Measurements from ENCODE around the gene PRELID3B. TPM values are rescaled to one million over a fixed set of nuclear protein-coding genes. Genes with fewer than 3 reads are reported as not detected.

The PRELID3B gene
- total and polyA plus RNA-seq, 2 of the 13 experiments (the other 11 are each of a cell fraction or from before 2014, with no cell fraction given), result 23.3 to 42.6 TPM

DNA sequence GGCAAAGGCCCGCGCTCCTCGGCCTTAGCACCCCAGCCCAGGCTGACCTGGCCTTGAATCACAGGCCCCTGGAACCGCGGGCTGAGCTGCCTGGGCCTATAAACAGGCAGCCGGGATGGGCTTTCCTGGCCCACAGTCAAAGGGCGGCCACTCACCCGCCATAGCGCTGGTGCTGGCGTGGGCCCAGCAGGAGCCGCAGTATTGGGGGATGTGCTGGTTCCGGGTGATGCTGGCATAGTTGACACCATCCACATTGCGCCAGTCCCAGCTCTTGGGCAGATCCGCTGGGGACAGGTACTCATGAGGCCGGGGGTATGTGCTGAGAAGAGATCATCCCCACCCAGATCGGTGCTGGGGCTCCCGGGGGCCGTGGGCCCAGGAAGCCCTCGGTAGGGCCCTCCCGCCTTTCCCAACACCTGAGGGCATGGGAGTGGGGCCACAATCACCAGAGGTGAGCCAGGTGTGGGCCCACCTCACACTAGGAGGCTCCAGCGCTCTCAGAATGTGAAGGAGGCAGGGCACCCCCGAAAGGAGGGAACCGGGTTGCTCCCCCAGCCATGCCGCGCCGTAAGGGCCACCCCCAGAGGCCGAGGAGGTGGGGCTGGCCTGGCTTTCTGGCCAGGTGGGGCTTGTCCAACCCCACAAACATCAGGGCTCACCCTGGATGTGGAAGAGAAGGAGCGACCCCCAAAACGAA is 36.3 kb downstream of the PRELID3B start (continued):
- TF ChIP-seq, protein P1, sequence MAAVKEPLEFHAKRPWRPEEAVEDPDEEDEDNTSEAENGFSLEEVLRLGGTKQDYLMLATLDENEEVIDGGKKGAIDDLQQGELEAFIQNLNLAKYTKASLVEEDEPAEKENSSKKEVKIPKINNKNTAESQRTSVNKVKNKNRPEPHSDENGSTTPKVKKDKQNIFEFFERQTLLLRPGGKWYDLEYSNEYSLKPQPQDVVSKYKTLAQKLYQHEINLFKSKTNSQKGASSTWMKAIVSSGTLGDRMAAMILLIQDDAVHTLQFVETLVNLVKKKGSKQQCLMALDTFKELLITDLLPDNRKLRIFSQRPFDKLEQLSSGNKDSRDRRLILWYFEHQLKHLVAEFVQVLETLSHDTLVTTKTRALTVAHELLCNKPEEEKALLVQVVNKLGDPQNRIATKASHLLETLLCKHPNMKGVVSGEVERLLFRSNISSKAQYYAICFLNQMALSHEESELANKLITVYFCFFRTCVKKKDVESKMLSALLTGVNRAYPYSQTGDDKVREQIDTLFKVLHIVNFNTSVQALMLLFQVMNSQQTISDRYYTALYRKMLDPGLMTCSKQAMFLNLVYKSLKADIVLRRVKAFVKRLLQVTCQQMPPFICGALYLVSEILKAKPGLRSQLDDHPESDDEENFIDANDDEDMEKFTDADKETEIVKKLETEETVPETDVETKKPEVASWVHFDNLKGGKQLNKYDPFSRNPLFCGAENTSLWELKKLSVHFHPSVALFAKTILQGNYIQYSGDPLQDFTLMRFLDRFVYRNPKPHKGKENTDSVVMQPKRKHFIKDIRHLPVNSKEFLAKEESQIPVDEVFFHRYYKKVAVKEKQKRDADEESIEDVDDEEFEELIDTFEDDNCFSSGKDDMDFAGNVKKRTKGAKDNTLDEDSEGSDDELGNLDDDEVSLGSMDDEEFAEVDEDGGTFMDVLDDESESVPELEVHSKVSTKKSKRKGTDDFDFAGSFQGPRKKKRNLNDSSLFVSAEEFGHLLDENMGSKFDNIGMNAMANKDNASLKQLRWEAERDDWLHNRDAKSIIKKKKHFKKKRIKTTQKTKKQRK (IDR thresholded peaks at IDR 0.05; ENCODE audit: low read length), result no peak
- TF ChIP-seq RBAK (CRISPR knock-in tag; IDR thresholded peaks at IDR 0.05) (no peak), ZNF777 (CRISPR knock-in tag; IDR thresholded peaks at IDR 0.05) (no peak), ZNF569 (CRISPR knock-in tag; IDR thresholded peaks at IDR 0.05; ENCODE audit: borderline replicate concordance) (no peak), ELF4 (CRISPR knock-in tag; IDR thresholded peaks at IDR 0.05; ENCODE audit: borderline replicate concordance) (no peak), PHF5A (CRISPR knock-in tag; IDR thresholded peaks at IDR 0.05; ENCODE audit: low read depth, unreplicated experiment) (no peak), HNRNPL (IDR thresholded peaks at IDR 0.05; ENCODE audit: low read depth, low read length) (no peak; the same call in 1 of the 2 replicates), NR3C1 (CRISPR knock-in tag; IDR thresholded peaks at IDR 0.05) (no peak), ZMYM3 (CRISPR knock-in tag; IDR thresholded peaks at IDR 0.05) (0 out of 2 replicates have a peak, but pooled peaks have one; percentile 40), GTF2F1 (IDR thresholded peaks at IDR 0.05; ENCODE audit: low read length) (no peak), ZNF382 (CRISPR knock-in tag; IDR thresholded peaks at IDR 0.05; ENCODE audit: borderline replicate concordance) (no peak), BRCA1 (CRISPR knock-in tag; IDR thresholded peaks at IDR 0.05) (0 out of 2 replicates have a peak, but pooled peaks have one; percentile 11), ZFP1 (CRISPR knock-in tag; IDR thresholded peaks at IDR 0.05) (no peak), NFE2L1 (CRISPR knock-in tag; IDR thresholded peaks at IDR 0.05; ENCODE audit: borderline replicate concordance) (no peak), SMARCE1 (IDR thresholded peaks at IDR 0.05; ENCODE audit: borderline replicate concordance) (no peak), RELA (CRISPR knock-in tag; IDR thresholded peaks at IDR 0.05) (no peak), ZNF3 (CRISPR knock-in tag; IDR thresholded peaks at IDR 0.05) (no peak), MAFG (CRISPR knock-in tag; IDR thresholded peaks at IDR 0.05) (no peak), ZNF232 (CRISPR knock-in tag; IDR thresholded peaks at IDR 0.05; ENCODE audit: borderline replicate concordance) (no peak), DNMT1 (CRISPR knock-in tag; IDR thresholded peaks at IDR 0.05) (0 out of 2 replicates have a peak, but pooled peaks have one; percentile 48), ZFP36 (IDR thresholded peaks at IDR 0.05; ENCODE audit: borderline replicate concordance, low read depth, low read length, partially characterized antibody) (no peak), ZFP90 (CRISPR knock-in tag; IDR thresholded peaks at IDR 0.05; ENCODE audit: borderline replicate concordance) (peak; percentile 57; the same call in 1 of the 2 replicates), TP53 (CRISPR knock-in tag; conservative IDR thresholded peaks at IDR 0.05) (no peak; the same call in 1 of the 2 replicates), ZNF556 (CRISPR knock-in tag; IDR thresholded peaks at IDR 0.05; ENCODE audit: borderline replicate concordance) (0 out of 2 replicates have a peak, but pooled peaks have one; percentile 12), ZNF432 (CRISPR knock-in tag; IDR thresholded peaks at IDR 0.05; ENCODE audit: borderline replicate concordance) (no peak), ZNF543 (CRISPR knock-in tag; IDR thresholded peaks at IDR 0.05) (no peak)
- TF ChIP-seq, protein P2, sequence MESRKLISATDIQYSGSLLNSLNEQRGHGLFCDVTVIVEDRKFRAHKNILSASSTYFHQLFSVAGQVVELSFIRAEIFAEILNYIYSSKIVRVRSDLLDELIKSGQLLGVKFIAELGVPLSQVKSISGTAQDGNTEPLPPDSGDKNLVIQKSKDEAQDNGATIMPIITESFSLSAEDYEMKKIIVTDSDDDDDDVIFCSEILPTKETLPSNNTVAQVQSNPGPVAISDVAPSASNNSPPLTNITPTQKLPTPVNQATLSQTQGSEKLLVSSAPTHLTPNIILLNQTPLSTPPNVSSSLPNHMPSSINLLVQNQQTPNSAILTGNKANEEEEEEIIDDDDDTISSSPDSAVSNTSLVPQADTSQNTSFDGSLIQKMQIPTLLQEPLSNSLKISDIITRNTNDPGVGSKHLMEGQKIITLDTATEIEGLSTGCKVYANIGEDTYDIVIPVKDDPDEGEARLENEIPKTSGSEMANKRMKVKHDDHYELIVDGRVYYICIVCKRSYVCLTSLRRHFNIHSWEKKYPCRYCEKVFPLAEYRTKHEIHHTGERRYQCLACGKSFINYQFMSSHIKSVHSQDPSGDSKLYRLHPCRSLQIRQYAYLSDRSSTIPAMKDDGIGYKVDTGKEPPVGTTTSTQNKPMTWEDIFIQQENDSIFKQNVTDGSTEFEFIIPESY (CRISPR knock-in tag; IDR thresholded peaks at IDR 0.05), result peak; percentile 86

All from HepG2 (cell line).